DMS 273 treated with DMSO at 0.1 percent for 48 hours (cell line): ENCODE results near the gene SOAT2.
"Not testable (repeated sequence)": the region's sequence is repeated elsewhere in the genome, so short reads cannot be mapped to it uniquely, and the experiment has no call there.

Experiments used
- DNase-seq: peaks from one replicate; lab custom pipeline; 2025; lab: John Stamatoyannopoulos, UW

SOAT2 gene

GRCh38 chr12:53105712-53106439, 2.6 kb downstream of the SOAT2 start:
- no peak for DNase-seq

GRCh38 chr12:53107122-53107521, 3.8 kb downstream of the SOAT2 start:
- no peak for DNase-seq

- not testable (repeated sequence) for DNase-seq
Measured at GRCh38 chr12:53112431-53112830, 9.1 kb downstream of the SOAT2 start.

GRCh38 chr12:53113136-53113705, 9.9 kb downstream of the SOAT2 start:
- DNase-seq = no peak

- DNase-seq = no peak
Measured at GRCh38 chr12:53113951-53114350, 10.7 kb downstream of the SOAT2 start.

GRCh38 chr12:53115112-53115890, 12.0 kb downstream of the SOAT2 start:
- no peak for DNase-seq

GRCh38 chr12:53115891-53116648, 12.8 kb downstream of the SOAT2 start:
- no peak for DNase-seq

- DNase-seq = no peak
Measured at GRCh38 chr12:53118751-53119300, 15.5 kb downstream of the SOAT2 start.

GRCh38 chr12:53120685-53121525, 17.6 kb downstream of the SOAT2 start:
- no peak for DNase-seq

GRCh38 chr12:53122961-53123468, 19.7 kb downstream of the SOAT2 start:
- DNase-seq = no peak

- DNase-seq = no peak
Measured at GRCh38 chr12:53123578-53124351, 20.5 kb downstream of the SOAT2 start.

GRCh38 chr12:53124352-53124723, 21.1 kb downstream of the SOAT2 start:
- no peak for DNase-seq

- no peak for DNase-seq
Measured at GRCh38 chr12:53127169-53127568, 23.9 kb downstream of the SOAT2 start.

- no peak for DNase-seq
Measured at GRCh38 chr12:53128780-53129569, 25.7 kb downstream of the SOAT2 start.

GRCh38 chr12:53131844-53132243, 28.6 kb downstream of the SOAT2 start:
- no peak for DNase-seq

GRCh38 chr12:53133722-53134121, 30.4 kb downstream of the SOAT2 start:
- DNase-seq = no peak

- DNase-seq = no peak
Measured at GRCh38 chr12:53143355-53143754, 40.1 kb downstream of the SOAT2 start.

- no peak for DNase-seq
Measured at GRCh38 chr12:53145383-53146260, 42.3 kb downstream of the SOAT2 start.
